Sciatic nerve (tissue), 2 donors: ENCODE data around the gene KATNAL1. TPM values are rescaled to one million over a fixed set of nuclear protein-coding genes. Genes with fewer than 3 reads are reported as not detected.

Experiments
- ATAC-seq: fragments of 200-7000 bp; cut with Tn5 transposase; one replicate; pipeline ENCODE4 v1.9.1; 2020; ENCODE audit warnings: mild to moderate bottlenecking, moderate library complexity
- DNase-seq: peaks from one replicate; pipeline ENCODE4 v3.0.0-alpha.2; 2020; ENCODE audit warnings: low spot score
- intact Hi-C: fragments of 100-400 bp; cut with DNase I; formaldehyde crosslinking; loops from one replicate; pipeline ENCODE4 v1.14.2; 2022
- total RNA-seq: library from RNA; stranded (reverse); fragmentation: NEBNext Ultra II Directional; extraction: Animal tissue kit (Norgen Biotek cat#: 25700); gene quantifications from one replicate; pipeline ENCODE4 v1.2.1, GENCODE V29; 2021
- donor health status: DM: no; HTN: no; CAD: no.
- donor health status: DM: no; HTN: no; CAD: no.

KATNAL1 gene
- total RNA-seq, 1 donor from 2014 or later = 53.3 TPM

- DNase-seq = no peak
- ATAC-seq = no peak
- intact Hi-C loops = no loop called here
Measured at GRCh38 chr13:30247406-30247805, 59.9 kb downstream of the KATNAL1 start.

GRCh38 chr13:30241532-30241931, 65.8 kb downstream of the KATNAL1 start:
- ATAC-seq (peak; percentile 76), DNase-seq (no peak)
- intact Hi-C loops = no loop called here

- ATAC-seq = no peak
Measured at GRCh38 chr13:30240608-30241007, 66.7 kb downstream of the KATNAL1 start.

GRCh38 chr13:30235216-30235615, 72.1 kb downstream of the KATNAL1 start:
- intact Hi-C loops = loop anchor here (10.0 kb wide), 1 partner anchor 320 kb away; no protein-coding TSS in a partner anchor
- ATAC-seq (no peak), DNase-seq (no peak)

More at GRCh38 chr13:30240608-30241007, 66.7 kb downstream of the KATNAL1 start:
- intact Hi-C loops = no loop called here
- no peak for DNase-seq

GRCh38 chr13:30234619-30235162, 72.7 kb downstream of the KATNAL1 start:
- no peak for DNase-seq
- intact Hi-C loops = loop anchor here (10.0 kb wide), 1 partner anchor 320 kb away; no protein-coding TSS in a partner anchor
- ATAC-seq = no peak

- intact Hi-C loops = no loop called here
- DNase-seq (no peak), ATAC-seq (no peak)
Measured at GRCh38 chr13:30224732-30225131, 82.6 kb downstream of the KATNAL1 start.

DNA sequence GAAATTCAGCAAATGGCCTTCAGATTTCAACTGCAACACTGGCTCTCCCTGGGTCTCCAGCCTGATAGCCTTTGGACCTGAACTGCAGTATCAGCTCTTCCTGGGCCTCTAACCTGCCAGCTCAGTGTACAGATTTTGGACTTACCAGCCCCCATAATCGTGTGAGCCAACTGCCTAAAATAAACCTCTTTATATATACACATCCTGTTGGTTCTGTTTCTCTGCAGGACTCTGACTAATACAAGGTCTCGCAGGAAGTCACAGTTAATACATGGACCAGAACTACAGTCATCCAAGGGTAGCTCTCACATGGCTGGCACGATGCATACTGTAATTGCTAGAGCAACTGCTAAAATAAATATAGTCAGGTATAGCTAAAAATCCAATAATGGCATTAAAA, 85.1 kb downstream of the KATNAL1 start:
- ATAC-seq = no peak
- intact Hi-C loops = no loop called here
- DNase-seq = no peak

- ATAC-seq (no peak), DNase-seq (no peak)
- intact Hi-C loops = no loop called here
Measured at GRCh38 chr13:30216111-30216510, 91.2 kb downstream of the KATNAL1 start.

DNA sequence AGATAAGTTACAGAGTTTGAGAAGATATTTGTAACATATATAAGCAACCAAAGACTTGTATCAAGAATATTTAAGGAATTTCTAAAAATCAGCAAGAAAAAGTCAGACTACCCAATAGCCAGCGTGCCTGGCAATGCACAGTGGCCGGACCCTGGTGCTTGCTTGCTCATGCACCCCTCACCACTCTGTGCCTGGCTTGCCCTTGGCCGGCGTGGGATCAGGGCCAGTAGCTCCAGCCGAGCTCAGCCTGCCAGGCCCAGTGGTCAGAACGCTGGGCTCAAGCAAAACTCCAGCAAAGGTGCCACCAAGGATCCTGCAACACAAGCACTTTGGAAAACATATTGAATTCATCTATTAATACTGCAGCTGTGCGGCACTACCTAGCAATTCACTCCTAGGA, 95.1 kb downstream of the KATNAL1 start:
- intact Hi-C loops = no loop called here
- DNase-seq (no peak), ATAC-seq (no peak)

- intact Hi-C loops = no loop called here
- ATAC-seq (no peak), DNase-seq (no peak)
Measured at GRCh38 chr13:30211745-30212144, 95.6 kb downstream of the KATNAL1 start.

GRCh38 chr13:30204564-30204963, 102.8 kb downstream of the KATNAL1 start:
- no peak for ATAC-seq
- intact Hi-C loops = no loop called here
- no peak for DNase-seq

GRCh38 chr13:30196025-30196424, 111.3 kb downstream of the KATNAL1 start:
- DNase-seq (no peak), ATAC-seq (no peak)
- intact Hi-C loops = no loop called here

GRCh38 chr13:30194906-30195305, 112.4 kb downstream of the KATNAL1 start:
- DNase-seq (no peak), ATAC-seq (no peak)
- intact Hi-C loops = no loop called here

GRCh38 chr13:30193279-30194234, 113.8 kb downstream of the KATNAL1 start:
- intact Hi-C loops = no loop called here
- no peak for DNase-seq
- ATAC-seq = no peak

GRCh38 chr13:30192320-30193093, 114.8 kb downstream of the KATNAL1 start:
- DNase-seq (no peak), ATAC-seq (no peak)
- intact Hi-C loops = no loop called here

DNA sequence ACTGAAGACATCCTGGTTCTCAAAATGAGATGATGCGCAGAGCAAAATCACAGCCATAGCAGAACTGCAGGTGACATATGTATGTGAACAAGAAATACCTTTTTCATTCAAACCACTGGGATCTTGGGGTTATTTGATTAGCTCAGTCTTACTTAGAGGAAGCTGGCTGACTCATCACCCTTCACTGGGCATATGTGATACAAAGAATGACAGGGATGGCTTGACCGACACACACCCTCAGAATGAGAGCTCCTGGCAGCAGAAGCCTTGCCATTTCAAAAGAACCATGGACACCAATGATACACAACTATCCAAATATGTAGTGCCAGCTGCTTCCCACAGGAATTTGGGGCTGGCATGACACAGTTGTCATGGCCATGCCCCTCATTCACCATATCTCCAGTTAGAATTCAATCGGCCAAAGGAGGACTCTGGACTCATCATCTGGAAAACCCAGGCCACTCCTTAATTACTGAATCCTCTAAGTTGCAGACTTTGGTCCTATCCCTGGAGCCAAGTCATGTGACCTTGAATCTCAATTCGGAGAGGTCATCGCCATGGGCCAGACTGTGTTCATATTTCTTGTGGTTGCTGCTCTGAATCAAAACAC, 115.8 kb downstream of the KATNAL1 start:
- intact Hi-C loops = no loop called here
- DNase-seq (no peak), ATAC-seq (no peak)

GRCh38 chr13:30186634-30187415, 120.5 kb downstream of the KATNAL1 start:
- intact Hi-C loops = no loop called here
- ATAC-seq (no peak), DNase-seq (no peak)

DNA sequence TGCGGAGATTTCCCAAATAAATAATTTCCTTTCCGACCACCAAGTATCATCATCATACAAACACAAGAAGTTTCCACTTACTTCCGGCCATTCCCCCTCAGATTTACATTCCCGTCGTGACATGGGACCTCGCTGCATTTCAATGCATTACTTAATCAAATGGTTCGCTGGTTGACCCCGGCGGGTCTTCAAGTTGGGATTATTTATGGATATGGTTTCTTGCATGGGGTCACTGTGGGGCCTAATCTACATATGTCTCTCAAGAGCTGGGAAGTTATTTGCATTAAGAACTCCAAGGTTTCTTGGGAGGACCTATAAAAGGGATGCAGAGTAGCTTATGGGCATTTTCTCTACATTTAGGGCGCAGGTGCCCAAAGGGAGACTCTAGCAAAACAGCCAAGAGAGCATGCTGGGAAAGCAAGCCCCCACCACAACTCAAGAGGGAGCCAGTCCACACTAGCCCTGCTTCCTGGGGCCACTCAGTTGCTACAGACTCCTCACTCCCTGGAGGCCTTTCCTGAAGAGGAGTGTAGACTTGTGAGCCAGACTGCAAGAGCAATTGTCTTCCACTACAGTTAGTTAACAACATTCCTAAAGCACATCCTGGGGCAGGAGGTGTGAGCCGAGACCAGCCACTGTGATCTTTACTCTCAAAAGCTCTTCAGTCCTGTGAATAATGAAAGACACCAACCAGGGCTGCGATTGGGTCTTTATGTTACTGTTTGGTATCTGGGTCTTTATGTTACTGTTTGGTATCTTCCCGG, 125.3 kb downstream of the KATNAL1 start:
- intact Hi-C loops = no loop called here
- ATAC-seq (no peak), DNase-seq (no peak)
